OCI-LY7 (cell line): ENCODE data around the gene TRIM50. TPM values are rescaled to one million over a fixed set of nuclear protein-coding genes. Genes with fewer than 3 reads are reported as not detected.

Source experiments
- BruUV-seq: library from RNA; stranded (reverse); fragments of 400-500 nt; replicated peaks from 2 replicates; lab custom pipeline; 2021; lab: Mats Ljungman, UMichigan
- CTCF ChIA-PET: fragments of 300-600 bp; sonication (Branson Sonifier 250); formaldehyde crosslinking; loops from one replicate; lab custom pipeline; 2022; ENCODE audit warnings: antibody characterized with exemption; ENCODE audit not compliant: unreplicated experiment; lab: Charles Lee
- POLR2A ChIA-PET: fragments of 300-600 bp; sonication (Branson Sonifier 250); formaldehyde crosslinking; loops from one replicate; lab custom pipeline; 2022; ENCODE audit warnings: antibody characterized with exemption; lab: Charles Lee
- DNase-seq: peaks from one replicate; pipeline ENCODE4 v3.0.0-alpha.2; 2015; ENCODE audit warnings: low spot score
- H2AFZ ChIP-seq: fragments of 200-600 bp; sonication (generic), shearing (Covaris generic); 2 replicates; pipeline ENCODE4 v1.6.1; 2014; ENCODE audit warnings: mild to moderate bottlenecking, antibody characterized with exemption, low read length, moderate library complexity
- H3K27ac ChIP-seq: fragments of 200-600 bp; sonication (generic); 2 replicates; pipeline ENCODE4 v1.5.1; 2014; ENCODE audit warnings: mixed run types, low read depth, mild to moderate bottlenecking, moderate library complexity, low read length, inconsistent platforms; ENCODE audit not compliant: poor library complexity, severe bottlenecking
- H3K36me3 ChIP-seq: fragments of 200-600 bp; sonication (generic); 2 replicates; pipeline ENCODE4 v1.6.1; 2014; ENCODE audit warnings: mild to moderate bottlenecking, antibody characterized with exemption, low read length, moderate library complexity, mixed read lengths; ENCODE audit not compliant: insufficient read depth
- H3K4me1 ChIP-seq: fragments of 200-600 bp; sonication (generic); 2 replicates; pipeline ENCODE4 v1.5.1; 2014; ENCODE audit warnings: mild to moderate bottlenecking, low read length; ENCODE audit not compliant: insufficient read depth, poor library complexity, severe bottlenecking
- H3K4me2 ChIP-seq: fragments of 200-600 bp; sonication (generic); 2 replicates; pipeline ENCODE4 v1.6.1; 2014; ENCODE audit warnings: mild to moderate bottlenecking, low read length
- H3K4me3 ChIP-seq: fragments of 200-600 bp; sonication (generic); 2 replicates; pipeline ENCODE4 v1.5.1; 2014; ENCODE audit warnings: mild to moderate bottlenecking, low read depth, low read length; ENCODE audit not compliant: poor library complexity, severe bottlenecking
- H3K79me2 ChIP-seq: fragments of 200-600 bp; sonication (generic); 2 replicates; pipeline ENCODE4 v1.6.1; 2016; ENCODE audit warnings: low read depth, mild to moderate bottlenecking, low read length, moderate library complexity, mixed read lengths; ENCODE audit not compliant: insufficient read depth
- H3K9me2 ChIP-seq: fragments of 200-600 bp; sonication (generic); 2 replicates; pipeline ENCODE4 v1.6.1; 2016; ENCODE audit warnings: mild to moderate bottlenecking, low read length, mixed read lengths; ENCODE audit not compliant: insufficient read depth
- H3K9me3 ChIP-seq: fragments of 200-600 bp; sonication (generic); 2 replicates; pipeline ENCODE4 v1.6.1; 2014; ENCODE audit warnings: mild to moderate bottlenecking, mixed run types, low read length, mixed read lengths
- H4K20me1 ChIP-seq: fragments of 200-600 bp; sonication (generic); 2 replicates; pipeline ENCODE4 v1.6.1; 2014; ENCODE audit warnings: mild to moderate bottlenecking, antibody characterized with exemption, low read length, moderate library complexity, mixed read lengths; ENCODE audit not compliant: insufficient read depth
- EZH2phosphoT487 ChIP-seq: fragments of 200-600 bp; sonication (generic); IDR thresholded peaks from 2 replicates; pipeline ENCODE4 v1.6.1; 2018; ENCODE audit warnings: low read depth, borderline replicate concordance, mild to moderate bottlenecking, mixed run types, antibody characterized with exemption, low read length, moderate library complexity, mixed read lengths
- intact Hi-C: fragments of 100-400 bp; cut with micrococcal nuclease; formaldehyde crosslinking; loops from one replicate; pipeline ENCODE4 v1.10.0; 2022; ENCODE audit not compliant: unreplicated experiment
- total RNA-seq, 2 experiments: library from RNA; depleted of rRNA in 1 of 2; stranded (reverse); fragments of >200 nt in 1 of 2; shearing (Covaris generic) in 1 of 2; gene quantifications; 2 replicates each; pipeline ENCODE4 v1.2.3, GENCODE V29; 2014 to 2022
- TF ChIP-seq, protein P1 (sequence below): fragments of 200-600 bp; sonication (generic); conservative IDR thresholded peaks from 2 replicates; pipeline ENCODE4 v1.5.1; 2014; ENCODE audit warnings: mild to moderate bottlenecking, antibody characterized with exemption, low read length, moderate library complexity, mixed read lengths

The TRIM50 gene
- total RNA-seq, 2 experiments from 2014 or later: 0.40 TPM; not detected in 1

- CTCF ChIA-PET: no interaction called here
- BruUV-seq: no TSS peak
- Histone ChIP-seq H3K9me2 (no peaks in the 10 kb centered on the region), H3K36me3 (no peaks in the 10 kb centered on the region), H4K20me1 (no peaks in the 10 kb centered on the region), H3K79me2 (no peaks in the 10 kb centered on the region), H3K4me1 (peaks cover 2% of the 10 kb centered on the region), H2AFZ (no peak overlapping the region), H3K9me3 (no peaks in the 10 kb centered on the region), H3K4me3 (no peak overlapping the region), H3K4me2 (no peak overlapping the region), H3K27ac (no peak overlapping the region)
- TF ChIP-seq EZH2phosphoT487: no peak
- TF ChIP-seq, protein P1, sequence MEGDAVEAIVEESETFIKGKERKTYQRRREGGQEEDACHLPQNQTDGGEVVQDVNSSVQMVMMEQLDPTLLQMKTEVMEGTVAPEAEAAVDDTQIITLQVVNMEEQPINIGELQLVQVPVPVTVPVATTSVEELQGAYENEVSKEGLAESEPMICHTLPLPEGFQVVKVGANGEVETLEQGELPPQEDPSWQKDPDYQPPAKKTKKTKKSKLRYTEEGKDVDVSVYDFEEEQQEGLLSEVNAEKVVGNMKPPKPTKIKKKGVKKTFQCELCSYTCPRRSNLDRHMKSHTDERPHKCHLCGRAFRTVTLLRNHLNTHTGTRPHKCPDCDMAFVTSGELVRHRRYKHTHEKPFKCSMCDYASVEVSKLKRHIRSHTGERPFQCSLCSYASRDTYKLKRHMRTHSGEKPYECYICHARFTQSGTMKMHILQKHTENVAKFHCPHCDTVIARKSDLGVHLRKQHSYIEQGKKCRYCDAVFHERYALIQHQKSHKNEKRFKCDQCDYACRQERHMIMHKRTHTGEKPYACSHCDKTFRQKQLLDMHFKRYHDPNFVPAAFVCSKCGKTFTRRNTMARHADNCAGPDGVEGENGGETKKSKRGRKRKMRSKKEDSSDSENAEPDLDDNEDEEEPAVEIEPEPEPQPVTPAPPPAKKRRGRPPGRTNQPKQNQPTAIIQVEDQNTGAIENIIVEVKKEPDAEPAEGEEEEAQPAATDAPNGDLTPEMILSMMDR: no peak
- POLR2A ChIA-PET: no interaction called here
- intact Hi-C loops: no loop called here
- DNase-seq: no peak
Measured at GRCh38 chr7:73340514-73340913, 12.6 kb upstream of the TRIM50 start.

DNA sequence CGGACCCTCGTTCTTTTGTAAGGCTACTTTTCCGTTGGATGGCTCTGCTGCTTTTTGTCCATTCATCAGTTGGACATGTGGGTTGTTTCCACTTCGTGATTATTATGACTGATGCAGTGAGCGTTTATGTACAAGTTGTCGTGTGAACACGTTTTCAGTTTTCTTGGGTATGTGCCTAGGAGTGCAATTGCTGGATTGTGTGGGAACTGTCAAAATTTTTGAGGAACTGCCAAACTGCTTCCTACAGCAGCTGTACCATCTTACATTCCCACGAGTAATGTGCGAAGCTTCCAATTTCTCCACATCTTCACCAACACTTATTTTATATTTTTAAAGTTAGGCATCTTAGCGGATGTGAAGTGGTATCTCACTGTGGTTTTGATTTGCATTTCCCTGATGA is 10.4 kb upstream of the TRIM50 start:
- ChIA-PET POLR2A (no interaction called here), CTCF (no interaction called here)
- no peaks in the 10 kb centered on the region for H3K9me2 ChIP-seq
- H3K9me3 ChIP-seq: no peaks in the 10 kb centered on the region
- no peak overlapping the region for H3K4me3 ChIP-seq
- no TSS peak for BruUV-seq
- no peak for DNase-seq
- H3K4me2 ChIP-seq: no peak overlapping the region
- H3K4me1 ChIP-seq: no peaks in the 10 kb centered on the region
- no peaks in the 10 kb centered on the region for H3K36me3 ChIP-seq
- H4K20me1 ChIP-seq: no peaks in the 10 kb centered on the region
- H3K79me2 ChIP-seq: no peaks in the 10 kb centered on the region
- intact Hi-C loops: no loop called here
- H3K27ac ChIP-seq: no peak overlapping the region
- no peak for TF ChIP-seq EZH2phosphoT487
- TF ChIP-seq, protein P1: no peak
- no peak overlapping the region for H2AFZ ChIP-seq

GRCh38 chr7:73332447-73332846 is 4.6 kb upstream of the TRIM50 start:
- no peak overlapping the region for H3K4me2 ChIP-seq
- no peak for DNase-seq
- no peaks in the 10 kb centered on the region for H3K36me3 ChIP-seq
- POLR2A ChIA-PET: no interaction called here
- intact Hi-C loops: no loop called here
- H2AFZ ChIP-seq: no peak overlapping the region
- CTCF ChIA-PET: no interaction called here
- no peaks in the 10 kb centered on the region for H3K9me3 ChIP-seq
- H3K4me3 ChIP-seq: no peak overlapping the region
- H3K79me2 ChIP-seq: no peaks in the 10 kb centered on the region
- no peaks in the 10 kb centered on the region for H3K9me2 ChIP-seq
- H3K4me1 ChIP-seq: no peaks in the 10 kb centered on the region
- no peaks in the 10 kb centered on the region for H4K20me1 ChIP-seq
- BruUV-seq: no TSS peak
- no peak for TF ChIP-seq EZH2phosphoT487
- TF ChIP-seq, protein P1: no peak
- H3K27ac ChIP-seq: no peak overlapping the region
